Measurements from ENCODE around the gene FMN1.

The FMN1 gene

DNA sequence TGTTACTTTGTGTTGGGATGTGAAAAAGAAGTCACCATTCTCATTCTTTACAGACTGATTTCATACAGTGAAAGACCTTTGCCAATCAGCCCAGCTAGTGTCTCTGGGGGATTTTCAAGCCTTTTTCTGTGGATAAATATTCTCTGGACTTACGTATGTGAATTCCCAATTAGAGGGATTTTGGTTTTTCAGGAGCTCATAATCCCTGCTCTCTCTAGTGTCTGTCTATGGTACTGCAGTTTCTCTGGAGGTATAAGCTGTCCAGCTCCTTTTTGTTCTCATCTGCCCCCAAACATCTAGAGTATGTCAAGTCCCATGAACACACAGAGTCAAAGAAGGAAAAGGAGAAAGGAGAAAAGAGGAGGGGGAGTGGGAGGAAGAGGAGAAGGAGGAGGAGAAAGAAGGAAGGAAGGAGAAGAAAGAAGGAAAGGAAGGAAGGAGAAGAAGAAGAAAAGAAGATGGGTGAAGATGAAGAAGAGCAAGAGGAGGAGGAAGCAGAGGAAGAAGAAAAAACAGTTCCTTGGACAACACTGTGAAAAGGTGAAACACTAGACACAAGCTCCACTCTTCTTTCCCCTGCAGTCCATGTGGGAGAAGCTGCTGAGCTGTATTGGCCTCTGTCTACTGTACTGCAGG lies 258.1 kb downstream of the FMN1 start:
- Histone ChIP-seq H3K36me3 (ENCODE audit: control insufficient read depth in 1 of 2, insufficient read depth in 2 of 2, low read length in 2 of 2) (no peaks in the 10 kb centered on the region), H3K4me1 (ENCODE audit: control insufficient read depth in 1 of 2, insufficient read depth in 2 of 2, low read length in 2 of 2) (peaks cover 0 to 3% of the 10 kb centered on the region in 2 donors), H3K9me3 (ENCODE audit: control insufficient read depth in 1 of 2, low read length in 2 of 2) (no peaks in the 10 kb centered on the region), H3K27ac (ENCODE audit: low read length) (no peak overlapping the region), H3K4me3 (ENCODE audit: low read depth in 1 of 2, low read length in 2 of 2) (no peak overlapping the region), H3K27me3 (ENCODE audit: low read depth, low read length) (no peaks in the 10 kb centered on the region)

DNA sequence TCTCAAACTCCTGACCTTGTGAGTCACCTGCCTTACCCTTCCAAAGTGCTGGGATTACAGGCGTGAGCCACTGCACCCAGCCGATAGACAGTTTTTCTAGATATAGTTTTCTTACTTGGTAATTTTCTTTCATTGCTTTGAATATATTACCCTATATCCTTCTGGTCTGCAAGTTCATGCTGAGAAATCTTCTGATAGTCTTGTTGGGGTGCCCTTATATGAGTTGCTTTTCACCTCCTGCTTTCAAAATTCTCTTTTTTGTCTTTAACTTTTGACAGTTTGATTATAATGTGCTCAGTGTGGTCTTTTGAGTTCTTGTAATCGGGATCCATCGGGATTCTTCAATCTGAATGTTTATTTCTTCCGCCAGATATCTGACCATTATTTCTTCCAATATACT lies 259.4 kb downstream of the FMN1 start:
- H3K4me3 ChIP-seq (ENCODE audit: low read depth in 1 of 2, low read length in 2 of 2): no peak overlapping the region
- no peaks in the 10 kb centered on the region for H3K36me3 ChIP-seq (ENCODE audit: control insufficient read depth in 1 of 2, insufficient read depth in 2 of 2, low read length in 2 of 2)
- H3K4me1 ChIP-seq (ENCODE audit: control insufficient read depth in 1 of 2, insufficient read depth in 2 of 2, low read length in 2 of 2): no peaks in the 10 kb centered on the region
- no peaks in the 10 kb centered on the region for H3K27me3 ChIP-seq (ENCODE audit: low read depth, low read length)
- no peaks in the 10 kb centered on the region for H3K9me3 ChIP-seq (ENCODE audit: control insufficient read depth in 1 of 2, low read length in 2 of 2)
- no peak overlapping the region for H3K27ac ChIP-seq (ENCODE audit: low read length)

DNA sequence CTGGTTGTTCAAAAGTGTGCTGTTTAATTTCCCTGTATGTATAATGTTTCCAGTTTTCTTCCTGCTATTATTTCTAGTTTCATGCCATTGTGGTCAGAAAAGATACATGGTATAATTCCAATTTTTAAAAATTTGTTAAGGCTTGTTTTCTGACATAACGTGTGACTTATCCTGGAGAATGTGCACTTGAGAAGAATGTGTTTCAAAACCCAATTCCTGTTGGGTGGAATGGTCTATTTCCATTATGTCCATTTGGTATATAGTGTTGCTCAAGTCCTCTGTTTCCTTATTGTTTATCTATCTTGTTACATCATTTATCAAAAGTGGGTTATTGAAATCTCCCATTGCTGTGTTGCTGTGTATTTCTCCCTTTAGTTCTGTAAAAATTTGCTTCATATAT lies 261.3 kb downstream of the FMN1 start:
- H3K4me1 ChIP-seq (ENCODE audit: control insufficient read depth in 1 of 2, insufficient read depth in 2 of 2, low read length in 2 of 2): no peaks in the 10 kb centered on the region
- no peaks in the 10 kb centered on the region for H3K27me3 ChIP-seq (ENCODE audit: low read depth, low read length)
- no peak overlapping the region for H3K4me3 ChIP-seq (ENCODE audit: low read depth in 1 of 2, low read length in 2 of 2)
- no peak overlapping the region for H3K27ac ChIP-seq (ENCODE audit: low read length)
- no peaks in the 10 kb centered on the region for H3K36me3 ChIP-seq (ENCODE audit: control insufficient read depth in 1 of 2, insufficient read depth in 2 of 2, low read length in 2 of 2)
- H3K9me3 ChIP-seq (ENCODE audit: control insufficient read depth in 1 of 2, low read length in 2 of 2): no peaks in the 10 kb centered on the region

DNA sequence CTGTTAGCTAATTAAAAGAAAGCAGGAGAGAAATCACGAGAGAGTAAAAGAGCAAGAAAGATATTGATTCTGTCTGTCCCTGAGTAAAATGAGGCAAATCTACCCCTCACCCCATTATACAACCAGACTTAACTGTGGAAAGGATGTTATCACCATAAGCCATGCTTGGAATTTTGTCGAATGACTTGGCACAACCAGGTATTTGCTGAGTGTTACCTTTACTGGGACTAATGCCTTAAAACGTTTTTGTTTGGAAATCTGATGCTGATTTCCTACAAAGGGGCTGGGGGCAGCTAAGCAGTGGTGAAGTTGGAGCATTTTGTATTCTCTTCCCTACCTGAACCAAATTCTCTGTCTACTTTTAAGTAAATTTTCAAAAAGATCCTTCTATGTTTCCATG lies 265.6 kb downstream of the FMN1 start:
- Histone ChIP-seq H3K27me3 (ENCODE audit: low read depth, low read length) (no peaks in the 10 kb centered on the region), H3K9me3 (ENCODE audit: control insufficient read depth in 1 of 2, low read length in 2 of 2) (no peaks in the 10 kb centered on the region), H3K27ac (ENCODE audit: low read length) (no peak overlapping the region), H3K4me1 (ENCODE audit: control insufficient read depth in 1 of 2, insufficient read depth in 2 of 2, low read length in 2 of 2) (no peaks in the 10 kb centered on the region), H3K36me3 (ENCODE audit: control insufficient read depth in 1 of 2, insufficient read depth in 2 of 2, low read length in 2 of 2) (peaks cover 0 to 5% of the 10 kb centered on the region in 2 donors), H3K4me3 (ENCODE audit: low read depth in 1 of 2, low read length in 2 of 2) (no peak overlapping the region)

DNA sequence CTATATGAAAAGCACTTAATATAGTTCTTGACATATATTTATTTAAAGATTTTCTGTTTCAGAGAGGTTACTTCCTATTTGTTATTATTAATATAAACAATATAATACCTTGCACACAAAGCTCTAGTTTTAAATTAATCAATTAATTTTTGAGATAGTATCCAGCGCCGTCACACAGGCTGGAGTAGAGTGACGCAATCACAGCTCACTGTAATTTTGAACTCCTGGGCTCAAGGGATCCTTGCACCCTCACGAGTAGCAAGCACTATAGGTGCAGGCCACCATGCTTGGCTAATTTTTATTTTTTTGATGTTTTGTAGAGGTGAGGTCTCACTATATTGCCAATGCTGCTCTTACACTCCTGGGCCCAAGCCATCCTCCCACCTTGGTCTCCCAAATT lies 267.4 kb downstream of the FMN1 start:
- Histone ChIP-seq H3K4me3 (ENCODE audit: low read depth in 1 of 2, low read length in 2 of 2) (no peak overlapping the region), H3K9me3 (ENCODE audit: control insufficient read depth in 1 of 2, low read length in 2 of 2) (no peaks in the 10 kb centered on the region), H3K36me3 (ENCODE audit: control insufficient read depth in 1 of 2, insufficient read depth in 2 of 2, low read length in 2 of 2) (peaks cover 0 to 5% of the 10 kb centered on the region in 2 donors), H3K27me3 (ENCODE audit: low read depth, low read length) (no peaks in the 10 kb centered on the region), H3K4me1 (ENCODE audit: control insufficient read depth in 1 of 2, insufficient read depth in 2 of 2, low read length in 2 of 2) (no peaks in the 10 kb centered on the region), H3K27ac (ENCODE audit: low read length) (no peak overlapping the region)

DNA sequence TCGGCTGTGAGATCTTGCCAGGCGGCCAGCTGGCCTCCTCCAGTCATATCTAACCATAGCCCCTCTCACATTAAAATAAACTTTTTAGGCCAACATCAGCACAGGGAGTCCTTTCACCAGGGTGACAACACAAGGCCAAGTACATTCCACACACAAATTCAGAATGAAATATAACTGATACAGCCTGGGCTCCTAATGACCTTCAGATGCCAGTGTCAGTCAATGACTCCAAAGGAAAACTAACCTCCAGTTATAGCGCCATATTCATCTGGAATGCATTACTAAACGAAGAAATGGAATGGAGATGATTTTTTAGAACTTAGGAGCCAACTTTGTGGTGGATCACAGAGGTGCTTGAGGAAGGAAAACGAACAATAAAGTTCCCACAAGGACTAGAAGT lies 271.3 kb downstream of the FMN1 start:
- no peaks in the 10 kb centered on the region for H3K27me3 ChIP-seq (ENCODE audit: low read depth, low read length)
- H3K36me3 ChIP-seq (ENCODE audit: control insufficient read depth in 1 of 2, insufficient read depth in 2 of 2, low read length in 2 of 2): peaks cover 0 to 5% of the 10 kb centered on the region in 2 donors
- no peaks in the 10 kb centered on the region for H3K4me1 ChIP-seq (ENCODE audit: control insufficient read depth in 1 of 2, insufficient read depth in 2 of 2, low read length in 2 of 2)
- no peak overlapping the region for H3K4me3 ChIP-seq (ENCODE audit: low read depth in 1 of 2, low read length in 2 of 2)
- no peak overlapping the region for H3K27ac ChIP-seq (ENCODE audit: low read length)
- H3K9me3 ChIP-seq (ENCODE audit: control insufficient read depth in 1 of 2, low read length in 2 of 2): no peaks in the 10 kb centered on the region

DNA sequence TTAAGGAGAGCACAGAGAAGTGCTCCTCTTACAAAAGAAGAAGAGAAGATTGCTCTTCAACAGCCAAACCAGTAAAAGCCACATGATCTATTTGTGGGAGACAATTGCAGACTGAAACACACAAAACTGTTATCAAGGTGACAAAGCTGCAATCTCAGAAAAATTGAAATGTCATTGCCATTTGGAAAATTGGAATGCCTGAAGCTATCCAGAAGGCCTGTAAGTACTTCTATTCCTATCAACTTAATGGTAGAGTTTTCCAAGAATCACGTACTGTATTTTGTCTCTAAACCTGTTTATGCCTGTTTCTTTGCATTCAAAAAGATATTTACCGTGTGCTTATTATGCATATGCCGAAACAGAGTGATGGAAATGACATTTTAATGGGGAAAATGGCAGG lies 272.0 kb downstream of the FMN1 start:
- Histone ChIP-seq H3K27me3 (ENCODE audit: low read depth, low read length) (no peaks in the 10 kb centered on the region), H3K4me1 (ENCODE audit: control insufficient read depth in 1 of 2, insufficient read depth in 2 of 2, low read length in 2 of 2) (no peaks in the 10 kb centered on the region), H3K4me3 (ENCODE audit: low read depth in 1 of 2, low read length in 2 of 2) (no peak overlapping the region), H3K36me3 (ENCODE audit: control insufficient read depth in 1 of 2, insufficient read depth in 2 of 2, low read length in 2 of 2) (peaks cover 0 to 5% of the 10 kb centered on the region in 2 donors), H3K27ac (ENCODE audit: low read length) (no peak overlapping the region), H3K9me3 (ENCODE audit: control insufficient read depth in 1 of 2, low read length in 2 of 2) (no peaks in the 10 kb centered on the region)

DNA sequence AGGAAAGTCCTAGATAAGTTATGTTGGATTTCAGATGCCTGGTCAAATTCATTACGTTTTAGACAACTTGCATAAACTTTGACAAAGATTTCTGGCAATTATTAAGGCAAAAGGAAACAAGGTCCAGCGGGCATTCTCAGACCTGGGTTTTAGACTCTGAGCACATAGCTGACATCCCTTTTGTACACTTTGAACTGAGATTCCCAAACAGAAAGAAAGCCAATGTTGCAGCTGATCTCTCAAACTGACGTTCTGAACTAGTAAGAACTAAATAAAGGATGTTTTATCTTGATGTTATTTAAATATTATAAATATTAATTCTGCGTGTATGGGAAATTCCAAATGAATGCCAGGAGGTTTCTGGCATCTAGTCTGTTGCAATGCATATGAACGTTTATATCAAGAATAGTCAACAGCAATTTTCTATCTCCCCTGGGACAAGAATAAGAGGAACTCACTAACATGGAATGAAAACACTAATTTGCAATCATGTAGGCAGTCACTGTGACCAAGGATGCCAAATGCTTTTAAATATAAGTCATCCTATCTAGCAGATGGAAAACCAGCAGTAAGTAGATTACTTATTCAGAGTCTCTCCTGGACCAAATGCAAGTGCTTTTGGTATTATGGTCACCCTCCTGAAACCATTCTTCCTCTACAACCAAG lies 274.6 kb downstream of the FMN1 start:
- Histone ChIP-seq H3K27me3 (ENCODE audit: low read depth, low read length) (no peaks in the 10 kb centered on the region), H3K9me3 (ENCODE audit: control insufficient read depth in 1 of 2, low read length in 2 of 2) (no peaks in the 10 kb centered on the region), H3K4me1 (ENCODE audit: control insufficient read depth in 1 of 2, insufficient read depth in 2 of 2, low read length in 2 of 2) (no peaks in the 10 kb centered on the region), H3K4me3 (ENCODE audit: low read depth in 1 of 2, low read length in 2 of 2) (peak overlapping the region in 1 of 2 donors; percentile 11), H3K27ac (ENCODE audit: low read length) (peak overlapping the region; percentile 56), H3K36me3 (ENCODE audit: control insufficient read depth in 1 of 2, insufficient read depth in 2 of 2, low read length in 2 of 2) (no peaks in the 10 kb centered on the region)

DNA sequence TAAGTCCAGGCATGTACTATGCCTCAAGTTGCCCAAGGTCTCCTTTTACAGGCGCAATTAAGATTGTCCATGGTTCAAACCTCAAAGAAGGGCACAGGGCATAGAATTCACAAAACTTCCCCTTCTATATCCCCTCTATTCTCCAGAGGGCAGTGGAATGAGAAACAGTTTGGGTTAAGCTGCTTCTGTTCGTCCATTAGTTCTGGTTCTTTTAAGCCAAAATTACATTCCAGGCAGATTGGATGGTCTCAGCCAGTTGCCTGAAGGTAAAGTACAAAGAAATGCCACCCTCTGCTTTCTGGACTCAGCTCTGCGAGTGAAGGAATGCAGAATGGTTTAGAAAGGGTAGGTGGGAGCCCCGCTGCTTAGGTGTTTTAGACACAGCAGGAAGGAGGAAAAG lies 276.0 kb downstream of the FMN1 start:
- Histone ChIP-seq H3K4me3 (ENCODE audit: low read depth in 1 of 2, low read length in 2 of 2) (no peak overlapping the region), H3K9me3 (ENCODE audit: control insufficient read depth in 1 of 2, low read length in 2 of 2) (no peaks in the 10 kb centered on the region), H3K27ac (ENCODE audit: low read length) (peak overlapping the region; percentile 13), H3K27me3 (ENCODE audit: low read depth, low read length) (no peaks in the 10 kb centered on the region), H3K36me3 (ENCODE audit: control insufficient read depth in 1 of 2, insufficient read depth in 2 of 2, low read length in 2 of 2) (no peaks in the 10 kb centered on the region), H3K4me1 (ENCODE audit: control insufficient read depth in 1 of 2, insufficient read depth in 2 of 2, low read length in 2 of 2) (no peaks in the 10 kb centered on the region)

DNA sequence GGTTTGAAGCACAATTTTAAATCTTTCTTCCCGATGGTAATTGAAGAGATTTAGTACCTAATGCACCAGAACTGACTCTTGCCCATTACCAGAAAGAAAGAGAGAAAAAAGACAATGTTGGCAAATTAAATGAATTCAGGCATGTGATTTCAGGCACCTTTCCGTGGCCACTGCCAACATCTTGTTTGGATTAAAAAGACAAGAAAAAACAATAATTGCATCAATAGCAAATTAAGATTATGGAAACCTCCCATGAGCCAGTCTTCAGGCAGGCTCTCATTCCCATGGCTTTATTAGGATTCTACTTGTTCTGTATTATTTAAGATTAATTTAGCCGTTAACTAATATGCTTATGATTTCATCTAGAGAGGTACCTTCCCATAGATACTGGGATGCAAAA lies 283.7 kb downstream of the FMN1 start:
- Histone ChIP-seq H3K4me1 (ENCODE audit: control insufficient read depth in 1 of 2, insufficient read depth in 2 of 2, low read length in 2 of 2) (peaks cover 4 to 7% of the 10 kb centered on the region in 2 donors), H3K27ac (ENCODE audit: low read length) (no peak overlapping the region), H3K27me3 (ENCODE audit: low read depth, low read length) (no peaks in the 10 kb centered on the region), H3K4me3 (ENCODE audit: low read depth in 1 of 2, low read length in 2 of 2) (no peak overlapping the region), H3K36me3 (ENCODE audit: control insufficient read depth in 1 of 2, insufficient read depth in 2 of 2, low read length in 2 of 2) (no peaks in the 10 kb centered on the region), H3K9me3 (ENCODE audit: control insufficient read depth in 1 of 2, low read length in 2 of 2) (no peaks in the 10 kb centered on the region)

DNA sequence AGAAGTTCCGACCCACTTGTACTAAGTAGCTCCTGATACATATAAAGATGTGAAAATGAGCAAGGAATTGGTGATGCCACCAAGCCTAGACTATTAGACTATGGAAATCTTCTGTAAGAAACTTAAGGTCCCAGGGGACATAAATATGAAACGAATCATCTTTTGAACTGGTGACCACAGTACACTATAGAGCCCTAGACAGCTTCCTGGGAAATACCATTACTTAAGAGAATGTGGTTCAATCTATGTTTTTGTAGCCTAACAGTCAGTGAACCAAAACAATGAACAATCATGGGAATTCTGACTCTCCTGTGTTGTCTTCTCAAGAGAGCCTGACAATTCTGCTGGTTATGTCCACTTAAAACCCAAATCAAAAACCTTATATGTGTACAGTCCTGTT lies 285.1 kb downstream of the FMN1 start:
- H3K9me3 ChIP-seq (ENCODE audit: control insufficient read depth in 1 of 2, low read length in 2 of 2): no peaks in the 10 kb centered on the region
- H3K36me3 ChIP-seq (ENCODE audit: control insufficient read depth in 1 of 2, insufficient read depth in 2 of 2, low read length in 2 of 2): no peaks in the 10 kb centered on the region
- peak overlapping the region; percentile 29 for H3K27ac ChIP-seq (ENCODE audit: low read length)
- H3K27me3 ChIP-seq (ENCODE audit: low read depth, low read length): no peaks in the 10 kb centered on the region
- H3K4me1 ChIP-seq (ENCODE audit: control insufficient read depth in 1 of 2, insufficient read depth in 2 of 2, low read length in 2 of 2): peaks cover 4 to 7% of the 10 kb centered on the region in 2 donors
- no peak overlapping the region for H3K4me3 ChIP-seq (ENCODE audit: low read depth in 1 of 2, low read length in 2 of 2)

DNA sequence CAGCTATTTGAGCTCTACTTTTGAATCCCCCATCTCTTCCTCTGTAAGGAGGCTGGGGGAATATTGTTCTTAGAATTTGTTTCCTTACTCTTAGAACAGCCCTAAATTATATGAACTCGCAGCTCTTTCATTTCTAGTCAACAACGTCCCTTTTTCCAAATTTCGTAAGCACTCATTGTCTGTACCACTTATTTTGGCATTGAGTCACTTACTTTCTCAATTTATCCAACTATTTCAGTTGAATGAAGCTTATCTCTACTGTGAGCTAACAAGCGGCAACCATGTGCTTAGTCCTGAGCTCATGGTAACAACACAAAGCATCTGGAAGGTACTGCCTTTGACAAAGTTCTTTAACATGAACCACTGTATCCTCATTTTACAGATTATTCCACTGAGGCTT lies 285.6 kb downstream of the FMN1 start:
- Histone ChIP-seq H3K36me3 (ENCODE audit: control insufficient read depth in 1 of 2, insufficient read depth in 2 of 2, low read length in 2 of 2) (no peaks in the 10 kb centered on the region), H3K27me3 (ENCODE audit: low read depth, low read length) (no peaks in the 10 kb centered on the region), H3K4me1 (ENCODE audit: control insufficient read depth in 1 of 2, insufficient read depth in 2 of 2, low read length in 2 of 2) (peaks cover 4 to 7% of the 10 kb centered on the region in 2 donors), H3K4me3 (ENCODE audit: low read depth in 1 of 2, low read length in 2 of 2) (no peak overlapping the region), H3K9me3 (ENCODE audit: control insufficient read depth in 1 of 2, low read length in 2 of 2) (no peaks in the 10 kb centered on the region), H3K27ac (ENCODE audit: low read length) (peak overlapping the region; percentile 29)

All from muscle layer of duodenum (tissue), 2 donors.